NCI-H2081 (cell line): ENCODE results near the gene TPD52L2.

ENCODE experiments used
- DNase-seq, 2 experiments: peaks; one replicate each; lab custom pipeline; 2025; lab: John Stamatoyannopoulos, UW

TPD52L2 gene

DNA sequence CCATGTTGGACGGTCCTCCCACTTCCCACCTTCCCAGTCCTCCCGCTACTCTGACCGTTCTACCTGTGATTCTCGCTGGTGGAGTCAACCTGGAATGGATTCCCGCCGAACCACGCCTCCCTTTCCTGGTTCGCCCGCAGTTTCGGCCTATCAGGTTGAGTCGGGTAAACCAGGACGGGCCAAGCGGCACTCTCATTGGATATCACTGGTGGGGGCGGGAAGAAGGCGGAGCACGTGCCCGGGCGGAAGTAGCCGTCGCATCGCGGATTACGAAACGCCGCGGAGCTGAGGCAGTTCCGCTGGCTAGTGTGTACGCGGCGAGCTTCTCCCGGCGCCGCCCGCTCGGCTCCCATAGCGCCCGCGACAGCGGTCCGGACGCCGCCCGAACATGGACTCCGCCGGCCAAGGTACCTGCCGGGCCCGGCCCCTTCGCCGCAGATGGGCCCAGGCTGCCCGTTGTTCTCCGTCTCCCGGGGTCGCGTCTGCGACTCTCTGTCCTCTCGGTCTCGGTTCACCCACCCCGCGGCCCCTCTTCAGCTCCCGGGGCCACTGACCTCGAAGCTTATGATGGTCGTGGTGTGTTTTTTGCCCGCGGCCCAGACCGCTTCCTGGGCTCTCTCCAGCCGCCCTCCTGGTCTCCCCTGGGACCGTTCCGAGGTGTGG, at the start of gene TPD52L2:
TPD52L2 (plus strand) TSS at position 293 of the 663 bp plus-strand sequence; CDS start at position 389, 96 bp downstream.
- DNase-seq = peak; percentile 99 to 100

- DNase-seq = no peak
Measured at GRCh38 chr20:63815615-63816253, 49.3 kb upstream of the TPD52L2 start.

GRCh38 chr20:63819224-63819921, 45.7 kb upstream of the TPD52L2 start:
- no peak for DNase-seq

- no peak for DNase-seq
Measured at GRCh38 chr20:63821811-63822210, 43.3 kb upstream of the TPD52L2 start.

DNA sequence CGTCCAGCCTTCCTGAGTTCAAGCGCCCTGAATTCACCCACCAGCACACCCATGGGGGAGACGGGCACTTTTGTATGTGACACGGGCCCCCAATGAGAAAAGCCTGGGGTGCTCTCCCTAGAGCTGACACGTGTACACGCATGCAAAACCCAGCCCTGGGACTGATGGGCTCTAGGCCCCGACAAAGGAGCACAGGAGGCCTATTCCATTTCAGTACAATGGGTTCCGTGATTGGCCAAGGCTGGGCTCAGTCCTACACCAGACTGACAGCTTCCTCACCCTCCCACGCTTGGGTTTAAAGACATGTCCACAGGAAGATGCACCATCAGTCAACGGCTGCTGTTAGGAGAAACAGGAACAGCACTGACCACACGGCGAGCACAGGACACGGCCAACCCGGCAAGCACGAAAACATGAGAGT, 42.8 kb upstream of the TPD52L2 start:
- no peak for DNase-seq

- DNase-seq = no peak
Measured at GRCh38 chr20:63823691-63824311, 41.3 kb upstream of the TPD52L2 start.

GRCh38 chr20:63825331-63826118, 39.5 kb upstream of the TPD52L2 start:
- no peak for DNase-seq

- DNase-seq = no peak
Measured at GRCh38 chr20:63826753-63827152, 38.3 kb upstream of the TPD52L2 start.

DNA sequence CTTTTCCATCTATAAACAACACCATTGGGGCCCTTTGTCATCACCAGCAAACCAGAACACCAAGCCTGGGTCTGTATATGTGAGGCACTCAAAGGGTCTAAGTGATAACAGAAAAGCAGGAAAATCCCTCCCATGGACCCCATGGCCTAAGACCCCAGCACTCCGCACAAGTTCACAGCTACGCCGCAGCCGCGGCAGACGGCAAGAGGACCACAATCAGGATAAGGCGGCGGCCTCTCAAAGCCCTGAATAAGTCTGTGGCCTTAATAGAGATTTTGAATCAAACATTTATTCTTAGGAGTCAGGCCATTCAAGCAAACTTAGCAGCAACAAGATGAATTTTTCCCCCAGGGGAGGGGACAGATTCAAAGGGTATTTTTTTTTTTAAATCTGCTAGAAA, 36.9 kb upstream of the TPD52L2 start:
- no peak for DNase-seq

DNA sequence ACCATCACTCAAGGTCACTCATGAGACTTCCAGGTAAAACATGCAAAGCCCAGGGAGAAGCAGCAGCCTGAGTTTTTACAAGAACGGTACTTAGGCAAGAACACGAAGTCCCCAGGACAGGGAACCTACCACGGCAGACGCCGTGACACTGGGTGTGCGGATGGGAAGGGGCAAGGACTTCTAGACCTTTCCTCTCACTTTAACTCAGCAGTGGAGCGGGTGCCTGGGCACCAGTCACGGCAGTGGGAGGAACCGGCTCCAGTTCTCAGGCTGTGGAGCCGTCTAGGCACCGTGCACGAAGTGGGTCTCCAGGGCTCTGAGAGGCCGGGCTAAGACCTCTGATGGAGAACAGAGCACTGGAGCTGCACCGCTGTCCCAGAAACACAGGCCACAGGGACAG, 36.5 kb upstream of the TPD52L2 start:
- DNase-seq = no peak

DNA sequence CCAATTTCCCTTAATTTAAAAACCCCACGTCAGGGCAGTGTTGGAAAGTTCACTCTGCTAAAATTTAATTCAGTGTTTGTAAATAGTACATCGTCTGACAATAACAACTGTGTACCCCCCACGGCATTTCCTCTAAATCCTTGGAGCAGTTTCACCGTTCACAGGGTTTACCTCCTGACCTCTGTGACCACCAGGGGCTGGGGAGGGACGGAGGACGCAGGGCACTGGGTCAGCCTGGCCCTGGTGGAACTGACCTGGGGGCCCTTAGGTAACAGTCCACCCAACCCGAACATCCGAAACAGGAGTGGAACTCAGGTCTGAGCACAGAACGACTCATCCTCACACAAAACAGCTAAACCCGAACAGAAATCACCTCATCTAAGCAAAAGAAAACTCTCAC, 36.1 kb upstream of the TPD52L2 start:
- no peak for DNase-seq

DNA sequence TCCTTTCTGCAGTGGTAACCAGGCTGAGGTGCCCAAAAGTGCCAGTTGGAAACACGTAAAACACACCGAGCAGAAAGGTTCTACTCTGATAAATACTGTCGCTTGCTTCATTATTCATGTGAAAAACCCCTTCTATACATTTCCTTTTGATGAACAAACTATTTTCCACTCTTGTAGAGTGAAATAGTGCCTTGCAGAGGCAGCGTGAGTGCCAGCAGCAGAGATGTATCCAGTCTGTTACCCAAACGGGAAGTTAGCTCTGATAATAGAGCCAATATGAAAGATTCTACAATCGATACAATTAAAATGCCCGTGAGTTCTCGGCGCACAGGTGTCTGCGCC, 35.5 kb upstream of the TPD52L2 start:
- no peak for DNase-seq

DNA sequence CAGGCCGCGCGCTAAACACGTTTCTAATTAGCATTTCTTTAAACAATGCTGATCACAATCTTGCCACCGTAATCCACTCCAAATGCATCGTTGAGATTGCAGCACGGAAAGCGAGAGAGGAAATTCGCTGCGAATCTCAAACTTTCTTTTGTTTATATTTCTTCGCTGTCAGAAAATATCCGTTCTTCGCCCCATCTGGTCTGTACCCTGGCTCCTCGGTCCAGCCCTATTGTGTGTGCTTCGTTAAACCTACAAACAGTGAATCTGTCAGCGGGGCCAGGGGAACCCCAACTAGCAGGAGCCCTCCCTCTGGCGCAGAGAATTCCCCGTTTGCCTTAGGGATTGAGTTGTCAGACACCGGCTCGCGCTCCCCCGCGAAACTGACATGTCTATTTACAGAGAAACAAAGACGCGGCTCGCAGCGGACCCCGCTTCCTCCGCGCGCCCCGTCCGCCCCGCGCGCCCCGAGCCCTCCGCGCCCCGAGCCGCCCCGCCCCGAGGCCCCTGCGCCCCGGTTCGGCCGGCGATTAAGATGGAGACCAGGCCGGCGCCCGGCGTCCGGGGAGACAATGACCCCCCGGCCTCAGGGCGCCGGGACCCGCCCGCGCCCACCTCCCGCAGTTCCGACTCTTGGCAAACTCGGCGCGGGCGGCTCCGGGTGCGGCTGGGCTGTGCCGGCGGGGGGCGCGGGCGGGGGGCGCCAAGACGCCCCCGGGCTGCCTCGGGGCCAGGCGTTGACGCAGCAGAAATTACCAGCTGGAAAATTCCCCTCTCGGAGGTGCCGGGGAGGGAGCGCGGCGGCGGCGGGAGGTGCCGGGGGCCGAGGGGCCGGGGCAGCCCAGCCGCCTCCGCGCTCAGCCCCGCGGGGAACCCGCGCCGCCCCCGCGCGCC, 34.9 kb upstream of the TPD52L2 start:
- DNase-seq = no peak

DNA sequence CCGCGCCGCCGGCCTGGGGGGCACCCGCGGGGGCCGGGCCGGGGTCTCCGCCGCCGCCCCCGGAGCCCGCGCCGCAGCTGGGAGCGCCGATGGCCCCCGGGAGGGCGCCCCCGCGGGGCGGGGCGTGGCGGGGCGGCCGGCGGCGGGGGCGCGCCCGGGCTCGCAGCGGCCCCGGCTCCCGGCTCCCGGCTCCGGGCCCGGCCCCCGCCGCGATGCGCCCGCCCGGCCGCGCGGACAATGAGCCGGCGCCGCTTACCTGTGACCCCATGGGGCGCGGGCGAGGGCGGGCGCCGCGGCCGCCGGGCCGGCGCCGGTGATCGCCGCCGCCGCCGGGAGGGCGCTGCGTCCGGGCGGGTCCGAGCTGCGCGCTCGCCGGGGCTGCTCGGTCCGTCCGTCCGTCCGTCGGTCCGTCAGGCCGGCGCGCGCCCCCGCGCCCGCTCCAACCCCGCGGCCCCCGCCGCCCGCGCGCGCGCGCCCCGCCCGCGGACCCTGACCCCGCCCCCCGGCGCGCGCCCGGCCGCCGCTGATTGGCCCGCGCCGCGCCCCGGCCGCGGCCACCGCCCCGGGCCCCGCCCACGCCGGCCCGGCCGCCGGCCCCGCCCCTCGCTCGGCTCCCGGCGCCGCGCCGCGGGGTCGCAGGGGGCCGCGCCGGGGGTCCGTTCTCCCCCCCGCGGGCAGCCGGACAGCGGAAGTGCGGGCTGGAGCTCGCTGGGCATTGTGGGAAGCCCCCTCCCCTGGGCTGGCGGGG, 34.1 kb upstream of the TPD52L2 start, which contains the start of gene ZBTB46:
ZBTB46 (minus strand) TSS at position 424 of the 748 bp plus-strand sequence. CDS start 40,507 bp downstream, outside the sequence.
- peak in 1 of 2 experiments; percentile 60 for DNase-seq

DNA sequence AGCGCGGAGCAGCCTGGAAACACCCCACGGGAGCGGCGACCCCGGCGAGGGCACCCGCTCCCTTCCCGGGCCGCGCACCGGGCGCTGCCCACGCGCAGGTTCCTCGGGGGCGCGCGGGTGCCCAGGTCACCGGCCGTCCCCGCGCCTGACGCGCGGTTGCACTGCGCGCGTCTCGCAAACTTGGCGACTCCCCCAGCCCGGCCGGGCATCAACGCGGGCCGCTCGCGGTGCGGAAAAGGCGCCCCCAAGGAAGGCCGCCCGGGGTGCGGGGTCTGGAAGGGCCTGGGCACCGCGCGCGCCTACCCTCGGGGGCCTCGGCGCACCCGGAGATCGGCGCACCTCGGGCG, 33.5 kb upstream of the TPD52L2 start:
- no peak for DNase-seq

DNA sequence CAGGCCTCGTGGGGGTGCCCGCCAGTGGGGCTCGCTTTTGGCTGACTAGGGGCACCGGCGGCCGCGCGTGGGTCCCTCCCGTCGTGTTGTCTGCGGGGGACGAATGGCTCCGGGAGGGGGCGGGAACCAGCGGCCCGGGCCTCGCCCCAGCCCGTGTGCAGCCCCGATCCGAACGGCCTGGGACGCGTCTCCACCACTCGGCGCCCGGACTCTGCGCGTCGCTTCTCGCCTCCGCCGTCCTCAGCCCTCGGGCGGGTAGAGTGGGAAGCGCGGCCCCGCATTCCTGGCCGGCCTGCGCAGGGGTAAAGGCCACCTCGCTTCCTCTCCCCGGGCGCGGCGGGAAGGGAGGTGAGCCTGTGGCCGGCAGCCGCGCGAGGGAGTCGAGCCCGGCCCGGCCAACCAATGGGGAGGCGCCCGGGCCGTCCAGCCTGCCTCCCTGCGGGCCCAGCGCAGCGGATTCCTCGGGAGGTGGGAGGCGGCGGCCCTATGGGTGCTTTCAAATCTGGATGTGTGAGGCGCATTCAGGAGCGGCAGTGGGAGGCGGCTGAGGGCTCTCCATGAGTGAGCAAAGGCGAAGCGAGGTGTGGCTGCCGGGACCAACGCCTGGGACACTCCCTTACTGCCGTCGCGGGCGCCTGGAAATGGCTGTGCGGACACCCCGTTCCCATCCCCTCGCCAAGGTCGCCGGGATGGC, 32.9 kb upstream of the TPD52L2 start:
- no peak for DNase-seq

DNA sequence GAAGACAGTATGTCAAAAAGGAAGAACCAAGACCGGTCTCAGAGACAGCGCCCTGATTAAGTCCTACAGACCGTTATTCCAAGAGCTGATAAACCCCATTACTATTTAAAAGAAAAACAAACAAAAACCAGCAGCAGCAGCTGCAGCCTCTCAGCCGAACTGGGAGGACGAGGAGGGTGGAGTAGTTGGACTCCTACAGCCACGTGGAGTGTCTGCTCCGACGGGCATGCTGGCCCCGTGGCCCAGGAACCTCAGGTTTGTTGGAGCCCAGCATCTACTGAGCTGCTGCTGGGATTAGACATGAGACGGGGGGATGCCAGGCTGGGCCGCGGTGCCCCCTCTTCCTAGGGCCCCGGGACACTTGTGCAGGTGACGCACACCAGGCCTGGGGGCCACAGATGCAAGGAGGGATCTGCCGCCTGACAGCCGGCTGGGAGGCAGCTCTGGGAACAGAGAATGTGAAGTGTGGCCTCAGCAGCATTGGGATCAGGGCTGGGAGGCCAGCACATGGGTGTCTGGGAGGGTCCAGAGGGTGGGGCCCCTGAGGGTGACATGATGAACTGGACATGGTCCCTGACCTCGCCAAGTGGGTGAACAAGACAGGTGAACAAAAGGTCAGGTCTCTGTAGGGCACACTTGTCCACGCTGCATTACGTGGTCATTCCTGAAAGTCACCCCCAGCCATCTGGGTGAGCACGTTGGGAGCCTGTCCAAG, 31.1 kb upstream of the TPD52L2 start:
- no peak for DNase-seq

DNA sequence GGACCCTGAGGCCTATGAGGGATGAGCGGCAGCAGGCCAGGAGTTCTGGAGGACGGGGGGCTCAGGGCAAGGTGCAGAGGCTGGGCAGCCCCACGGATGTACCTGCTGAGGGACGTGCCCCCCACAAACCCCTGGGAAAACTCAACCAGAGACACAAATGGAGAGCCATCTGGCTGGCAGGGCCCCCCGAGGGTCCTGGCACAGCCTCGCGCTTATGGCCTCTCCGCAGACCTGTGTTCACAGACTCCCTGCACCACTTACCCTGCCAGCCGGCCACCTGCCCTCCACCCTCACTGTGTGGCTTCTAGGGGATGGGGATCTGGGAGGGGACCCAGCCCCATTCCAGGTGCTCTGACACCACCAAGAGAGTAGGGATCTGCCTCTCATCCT, 30.6 kb upstream of the TPD52L2 start:
- DNase-seq = no peak
